SK-N-SH (cell line): ENCODE results near the gene ERI3. TPM values are rescaled to one million over a fixed set of nuclear protein-coding genes. Genes with fewer than 3 reads are reported as not detected.
A peak's percentile ranks its signal among the peaks of the same experiment; 100 is the strongest.

Experiments
- CTCF ChIA-PET: fragments of 300-600, 350-600 bp; formaldehyde crosslinking; extraction: SDS; loops from one replicate; lab custom pipeline; 2021; lab: Yijun Ruan, JAX
- POLR2A ChIA-PET: fragments of 350-600 bp; sonication (Branson Sonifier 250); formaldehyde crosslinking; extraction: SDS; loops from one replicate; lab custom pipeline; 2020; ENCODE audit warnings: antibody characterized with exemption, inconsistent platforms; lab: Yijun Ruan, JAX
- DNase-seq: peaks from one replicate; pipeline ENCODE4 v3.0.0; 2012
- H2AFZ ChIP-seq: fragments of 200-600 bp; sonication (generic); 2 replicates; pipeline ENCODE4 v1.8.1; 2016; ENCODE audit warnings: antibody characterized with exemption, mild to moderate bottlenecking, low read depth
- H3F3A ChIP-seq: fragments of 200-600 bp; sonication (generic); replicated peaks from 2 replicates; pipeline ENCODE3; 2016; ENCODE audit warnings: antibody characterized with exemption, mild to moderate bottlenecking; ENCODE audit not compliant: insufficient read depth
- H3K27ac ChIP-seq, 2 experiments: fragments of 200-500 bp in 1 of 2; fragments of 200-600 bp in 1 of 2; sonication (Bioruptor generic) in 1 of 2; sonication (generic), shearing (Covaris generic) in 1 of 2; 2 replicates each; pipeline versions ENCODE4 v1.5.1 to v1.6.1; 2014 to 2016; ENCODE audit warnings: low read depth in 2 of 2, inconsistent platforms in 1 of 2, low read length in 1 of 2, mild to moderate bottlenecking in 1 of 2, mixed read lengths in 1 of 2
- H3K27me3 ChIP-seq: fragments of 200-600 bp; sonication (generic), shearing (Covaris generic); 2 replicates; pipeline ENCODE4 v1.6.1; 2016; ENCODE audit warnings: mixed run types; ENCODE audit not compliant: insufficient read depth
- H3K36me3 ChIP-seq, 2 experiments: fragments of 200-500 bp in 1 of 2; fragments of 200-600 bp in 1 of 2; sonication (Bioruptor generic) in 1 of 2; sonication (generic) in 1 of 2; replicated peaks in 1 of 2; 2 replicates each; pipeline versions ENCODE3 to v1.5.1; 2014 to 2016; ENCODE audit warnings: low read length in 1 of 2, mild to moderate bottlenecking in 1 of 2; ENCODE audit not compliant: insufficient read depth in 2 of 2, control insufficient read depth in 1 of 2
- H3K4me1 ChIP-seq, 2 experiments: fragments of 200-500 bp in 1 of 2; fragments of 200-600 bp in 1 of 2; sonication (Bioruptor generic) in 1 of 2; sonication (generic), shearing (Covaris generic) in 1 of 2; 2 replicates each; pipeline versions ENCODE4 v1.5.1 to v1.6.1; 2014 to 2016; ENCODE audit warnings: low read depth in 1 of 2, low read length in 1 of 2, mixed run types in 1 of 2; ENCODE audit not compliant: insufficient read depth in 2 of 2, control insufficient read depth in 1 of 2
- H3K4me2 ChIP-seq: fragments of 200-600 bp; sonication (generic), shearing (Covaris generic); 2 replicates; pipeline ENCODE4 v1.6.1; 2017; ENCODE audit warnings: mixed run types
- H3K4me3 ChIP-seq, 2 experiments: fragments of 200-500 bp in 1 of 2; fragments of 200-600 bp in 1 of 2; sonication (Bioruptor generic) in 1 of 2; sonication (generic), shearing (Covaris generic) in 1 of 2; 2 replicates each; pipeline versions ENCODE4 v1.5.1 to v1.8.1; 2014 to 2016; ENCODE audit warnings: low read depth in 2 of 2, inconsistent platforms in 1 of 2, low read length in 1 of 2, mild to moderate bottlenecking in 1 of 2, mixed read lengths in 1 of 2, moderate library complexity in 1 of 2
- H3K79me2 ChIP-seq: fragments of 200-600 bp; sonication (generic); 2 replicates; pipeline ENCODE4 v1.8.1; 2017; ENCODE audit warnings: mild to moderate bottlenecking; ENCODE audit not compliant: insufficient read depth
- H3K9ac ChIP-seq: fragments of 200-600 bp; sonication (generic); 2 replicates; pipeline ENCODE4 v1.6.1; 2017; ENCODE audit warnings: mixed run types
- H3K9me2 ChIP-seq: fragments of 200-600 bp; sonication (generic); 2 replicates; pipeline ENCODE4 v1.6.1; 2017; ENCODE audit warnings: mixed run types
- H3K9me3 ChIP-seq: fragments of 200-600 bp; sonication (generic); 2 replicates; pipeline ENCODE4 v1.6.1; 2017; ENCODE audit warnings: mixed run types, mild to moderate bottlenecking, moderate library complexity
- H4K20me1 ChIP-seq: fragments of 200-600 bp; sonication (generic); 2 replicates; pipeline ENCODE4 v1.6.1; 2017; ENCODE audit warnings: mild to moderate bottlenecking, mixed run types; ENCODE audit not compliant: insufficient read depth
- ELF1 ChIP-seq: IDR thresholded peaks from 2 replicates; pipeline ENCODE4 v1.4.0; 2012
- EP300 ChIP-seq, 2 experiments: IDR thresholded peaks; 2 replicates each; pipeline versions ENCODE4 v1.4.0 to v1.6.1; 2012; ENCODE audit warnings: borderline replicate concordance in 1 of 2, low read depth in 1 of 2, low read length in 1 of 2
- EZH2phosphoT487 ChIP-seq: fragments of 200-600 bp; sonication (generic); IDR thresholded peaks from 2 replicates; pipeline ENCODE4 v1.6.1; 2017; ENCODE audit warnings: low read depth, mixed run types, mild to moderate bottlenecking, antibody characterized with exemption, moderate library complexity, borderline replicate concordance
- FOSL2 ChIP-seq: IDR thresholded peaks from 2 replicates; pipeline ENCODE4 v1.4.0; 2012; ENCODE audit warnings: low read depth, mild to moderate bottlenecking, moderate library complexity, borderline replicate concordance
- FOXJ3 ChIP-seq: sonication (generic); formaldehyde crosslinking; IDR thresholded peaks from 2 replicates; pipeline ENCODE4 v1.5.1; 2020; ENCODE audit warnings: mild to moderate bottlenecking, missing genetic modification reagents
- FOXM1 ChIP-seq: IDR thresholded peaks from 2 replicates; pipeline ENCODE4 v1.4.0; 2012; ENCODE audit warnings: low read depth, mild to moderate bottlenecking
- GABPA ChIP-seq: IDR thresholded peaks from 2 replicates; pipeline ENCODE4 v1.4.0; 2012; ENCODE audit warnings: low read depth, mild to moderate bottlenecking
- IRF3 ChIP-seq: fragments of 150-350 bp; IDR thresholded peaks from 2 replicates; pipeline ENCODE4 v1.6.1; 2016; ENCODE audit warnings: mild to moderate bottlenecking, low read depth, low read length
- JUND ChIP-seq: IDR thresholded peaks from 2 replicates; pipeline ENCODE4 v1.4.0; 2012
- PBX3 ChIP-seq: IDR thresholded peaks from 2 replicates; pipeline ENCODE4; 2012
- RAD21 ChIP-seq: IDR thresholded peaks from 2 replicates; pipeline ENCODE4 v1.6.1; 2012; ENCODE audit warnings: mild to moderate bottlenecking, low read length
- RFX5 ChIP-seq: IDR thresholded peaks from 2 replicates; pipeline ENCODE4 v1.6.1; 2012; ENCODE audit warnings: mild to moderate bottlenecking, improper control_type of control experiment, low read length
- SMC3 ChIP-seq: IDR thresholded peaks from 2 replicates; pipeline ENCODE4 v1.6.1; 2012; ENCODE audit warnings: low read depth, low read length, improper control_type of control experiment
- TCF12 ChIP-seq: IDR thresholded peaks from 2 replicates; pipeline ENCODE4 v1.4.0; 2012
- TEAD4 ChIP-seq: IDR thresholded peaks from 2 replicates; pipeline ENCODE4 v1.4.0; 2012; ENCODE audit warnings: mild to moderate bottlenecking, borderline replicate concordance; ENCODE audit not compliant: insufficient read depth
- USF1 ChIP-seq: IDR thresholded peaks from 2 replicates; pipeline ENCODE4 v1.4.0; 2012; ENCODE audit warnings: low read depth, borderline replicate concordance
- whole genome bisulfite sequencing: methylation state at CpG from one replicate; pipeline ENCODE4 v1.1.6; 2017; ENCODE audit warnings: low lambda C conversion rate; 5-methylcytosine and 5-hydroxymethylcytosine counted together
- polyA plus RNA-seq, 3 experiments: library from polyadenylated mRNA; depleted of rRNA; stranded (reverse); fragments of >200 nt; gene quantifications; 2 replicates each; pipeline ENCODE4 v1.2.3, GENCODE V29; 2012

The ERI3 gene
- polyA plus RNA-seq, 1 of the 3 experiments (the other 2 are of a cell fraction), result 60.7 TPM

GRCh38 chr1:44326024-44326701 is 28.9 kb downstream of the ERI3 start:
- Histone ChIP-seq H3K4me1 (peaks cover 31 to 33% of the 10 kb centered on the region in 2 experiments), H3K9ac (no peak overlapping the region), H3K9me2 (no peaks in the 10 kb centered on the region), H3K27me3 (no peaks in the 10 kb centered on the region), H3K4me2 (peak overlapping the region; percentile 53; the same call in 1 of the 2 replicates), H3K79me2 (peaks cover 6% of the 10 kb centered on the region; the same call in 1 of the 2 replicates), H4K20me1 (no peaks in the 10 kb centered on the region), H3F3A (peaks cover 27% of the 10 kb centered on the region), H2AFZ (no peak overlapping the region), H3K36me3 (peaks cover 0 to 4% of the 10 kb centered on the region in 2 experiments), H3K4me3 (no peak overlapping the region), H3K9me3 (no peaks in the 10 kb centered on the region), H3K27ac (peak overlapping the region; percentile 17 to 96; a peak in 3 of 4 replicates)
- no peak for DNase-seq
- CTCF ChIA-PET, result interaction anchor here (0.9 to 3.9 kb wide), 3 partner anchors 8 to 108 kb away, joined by 3 to 18 read pairs (median 11); no protein-coding TSS in a partner anchor
- 55% methylated on average over 9 of the region's 9 CpGs for WGBS
- TF ChIP-seq GABPA (no peak), FOSL2 (no peak), TCF12 (peak; percentile 40; the same call in 1 of the 2 replicates), EP300 (IDR thresholded peaks at IDR 0.05; ENCODE audit: borderline replicate concordance in 1 of 2, low read depth in 1 of 2, low read length in 1 of 2) (peak in 1 of 2 experiments; percentile 23; a peak in 1 of 4 replicates), PBX3 (peak; percentile 25; the same call in 1 of the 2 replicates), ELF1 (no peak), SMC3 (no peak), TEAD4 (no peak), RFX5 (no peak), IRF3 (no peak)
- POLR2A ChIA-PET, result no interaction called here

- ChIA-PET POLR2A (no interaction called here), CTCF (interaction anchor here (8.4 kb wide), 1 partner anchor 106 kb away, joined by 89 read pairs; no protein-coding TSS in a partner anchor)
- no peak for TF ChIP-seq FOXJ3 (CRISPR knock-in tag)
- TF ChIP-seq JUND, result no peak
- no peak for TF ChIP-seq EZH2phosphoT487
- TF ChIP-seq ELF1, result no peak
- TF ChIP-seq RAD21, result no peak
- TF ChIP-seq FOXM1, result no peak
- TF ChIP-seq USF1, result no peak
- no peaks in the 10 kb centered on the region for H3K9me3 ChIP-seq
- H2AFZ ChIP-seq, result no peak overlapping the region
- 100% methylated on average over 1 of the region's 1 CpG for WGBS
- H3K36me3 ChIP-seq, result peaks cover 0 to 12% of the 10 kb centered on the region in 2 experiments
- no peak overlapping the region for H3K9ac ChIP-seq
- H3K4me3 ChIP-seq, result no peak overlapping the region
- no peak overlapping the region for H3K4me2 ChIP-seq
- H3F3A ChIP-seq, result peaks cover 27% of the 10 kb centered on the region
- H3K4me1 ChIP-seq, result peaks cover 24 to 26% of the 10 kb centered on the region in 2 experiments
- H3K27me3 ChIP-seq, result no peaks in the 10 kb centered on the region
- H3K27ac ChIP-seq, result no peak overlapping the region
- no peaks in the 10 kb centered on the region for H3K9me2 ChIP-seq
- no peaks in the 10 kb centered on the region for H4K20me1 ChIP-seq
- peaks cover 6% of the 10 kb centered on the region; the same call in 1 of the 2 replicates for H3K79me2 ChIP-seq
- DNase-seq, result no peak
Observed at GRCh38 chr1:44323947-44324346, 31.1 kb downstream of the ERI3 start.
